Measurements from ENCODE around the gene MED29. TPM values are rescaled to one million over a fixed set of nuclear protein-coding genes. Genes with fewer than 3 reads are reported as not detected.

Gene MED29
- total and polyA plus RNA-seq, 2 of the 4 experiments (the other 2 are of a cell fraction) = 17.6 to 28.8 TPM

GRCh38 chr19:39405261-39405957 lies 14.2 kb downstream of the MED29 start (continued):
- no peak for TF ChIP-seq USF2 (IDR thresholded peaks at IDR 0.05; ENCODE audit: low read depth, low read length)

- H3K14ac ChIP-seq (replicated peaks; ENCODE audit: low read depth, low read length) = peak overlapping the region; percentile 87
- CTCF ChIA-PET = no interaction called here
- in situ Hi-C loops (cut with MboI; ENCODE audit: low sequenced_read_pairs) (no loop called here), dilution Hi-C loops (cut with HindIII; ENCODE audit: low sequenced_read_pairs, unreplicated experiment) (no loop called here), intact Hi-C loops (cut with micrococcal nuclease) (no loop called here)
- H3K23ac ChIP-seq (ENCODE audit: low read depth, low read length) = peak overlapping the region; percentile 90
- peak overlapping the region; percentile 82 for H2BK5ac ChIP-seq (ENCODE audit: low read depth, low read length, poor library complexity, severe bottlenecking)
- H4K8ac ChIP-seq (ENCODE audit: low read depth in 2 of 2, low read length in 2 of 2) = peak overlapping the region; percentile 59 to 64; a peak in 3 of 4 replicates
- H3K9me1 ChIP-seq (ENCODE audit: insufficient read depth, low read length) = peaks cover 9% of the 10 kb centered on the region
- DNase-seq (no peak), ATAC-seq (ENCODE audit: low read depth) (no peak)
- no peaks in the 10 kb centered on the region for H3K9me3 ChIP-seq (ENCODE audit: control insufficient read depth, insufficient read depth, low read length)
- H2BK20ac ChIP-seq (ENCODE audit: low read depth, low read length) = peak overlapping the region; percentile 64; the same call in 1 of the 2 replicates
- peak overlapping the region; percentile 94 for H3K18ac ChIP-seq (ENCODE audit: low read depth, low read length)
- H2BK120ac ChIP-seq (ENCODE audit: low read depth, low read length) = peak overlapping the region; percentile 90
- POLR2A ChIA-PET (ENCODE audit: unreplicated experiment) = interaction anchor here (0.6 to 1.9 kb wide), 4 partner anchors 8 to 30 kb away, joined by 3 to 14 read pairs (median 4); partner anchors contain the start of genes MED29, PAF1 and RPS16
- peak overlapping the region; percentile 46; the same call in 1 of the 2 replicates for H3K56ac ChIP-seq (ENCODE audit: extremely low read depth, insufficient read depth, low read length)
- peak overlapping the region; percentile 91 for H2AK5ac ChIP-seq (ENCODE audit: low read depth, low read length)
- peak overlapping the region; percentile 35 for H3K4me3 ChIP-seq (ENCODE audit: insufficient read depth, low read depth, low read length)
- peaks cover 33% of the 10 kb centered on the region for H3K4me1 ChIP-seq (ENCODE audit: control insufficient read depth, insufficient read depth, low read length)
- peaks cover 36% of the 10 kb centered on the region for H4K20me1 ChIP-seq (ENCODE audit: insufficient read depth, low read length)
- H3K9ac ChIP-seq (ENCODE audit: low read depth, low read length) = peak overlapping the region; percentile 84
- H4K5ac ChIP-seq (ENCODE audit: low read depth, low read length) = peak overlapping the region; percentile 86
- H4K91ac ChIP-seq (ENCODE audit: insufficient read depth, low read depth, low read length) = peak overlapping the region; percentile 91
- H2BK15ac ChIP-seq (ENCODE audit: low read depth, low read length) = peak overlapping the region; percentile 82; the same call in 2 of the 3 replicates
- no peaks in the 10 kb centered on the region for H3K27me3 ChIP-seq (ENCODE audit: control insufficient read depth, insufficient read depth, low read length)
- H3K36me3 ChIP-seq (ENCODE audit: control insufficient read depth, insufficient read depth, low read length) = peaks cover 15% of the 10 kb centered on the region
- H3K4me2 ChIP-seq (ENCODE audit: low read depth, low read length) = peak overlapping the region; percentile 93
- H3K79me1 ChIP-seq (ENCODE audit: low read depth in 1 of 2, low read length in 2 of 2) = peaks cover 0 to 40% of the 10 kb centered on the region in 2 experiments; a peak in 2 of 4 replicates
- BruUV-seq (replicated peaks) = no TSS peak
- 0% methylated on average over 1 of the region's 22 CpGs; no CpG with 5 or more reads in 1 of the 2 experiments for WGBS, 2 experiments (ENCODE audit: extremely low coverage in 2 of 2, insufficient read length in 1 of 2)
- H3K27ac ChIP-seq (ENCODE audit: insufficient read depth, low read length) = peak overlapping the region; percentile 87
- H2AFZ ChIP-seq (replicated peaks; ENCODE audit: low read length, poor library complexity) = peak overlapping the region; percentile 74
- peak overlapping the region; percentile 89 for H2AK9ac ChIP-seq (replicated peaks; ENCODE audit: low read depth, low read length, poor library complexity)
- peak overlapping the region; percentile 95 for H3K4ac ChIP-seq (ENCODE audit: low read depth, low read length)
- TF ChIP-seq MXI1 (IDR thresholded peaks at IDR 0.05; ENCODE audit: borderline replicate concordance, low read depth, low read length) (no peak), BHLHE40 (IDR thresholded peaks at IDR 0.05; ENCODE audit: low read depth, low read length) (no peak; the same call in 1 of the 2 replicates), RCOR1 (IDR thresholded peaks at IDR 0.05; ENCODE audit: insufficient replicate concordance, low read length) (no peak), RFX5 (IDR thresholded peaks at IDR 0.05; ENCODE audit: low read depth, low read length) (no peak), RAD21 (IDR thresholded peaks at IDR 0.05; ENCODE audit: low read length) (no peak), POLR2A (IDR thresholded peaks at IDR 0.05; ENCODE audit: low read depth, low read length) (no peak), FOS (IDR thresholded peaks at IDR 0.05; ENCODE audit: low read depth, low read length) (no peak), SMC3 (IDR thresholded peaks at IDR 0.05; ENCODE audit: low read depth, low read length) (no peak), NFE2L2 (IDR thresholded peaks at IDR 0.05; ENCODE audit: low read depth, low read length) (no peak), MAZ (IDR thresholded peaks at IDR 0.05; ENCODE audit: borderline replicate concordance, low read depth, low read length) (no peak), CHD1 (IDR thresholded peaks at IDR 0.05; ENCODE audit: low read depth, low read length) (no peak), ELK1 (IDR thresholded peaks at IDR 0.05; ENCODE audit: borderline replicate concordance, low read depth, low read length) (no peak), CEBPB (IDR thresholded peaks at IDR 0.05; ENCODE audit: low read depth, low read length) (no peak)
These were observed 14.9 kb downstream of the MED29 start for GRCh38 chr19:39405958-39406655.
